Kidney tubule cell (primary cell): Measurements from ENCODE around the gene JADE2.
"Not testable (repeated sequence)": the region's sequence is repeated elsewhere in the genome, so short reads cannot be mapped to it uniquely, and the experiment has no call there.

Experiments
- DNase-seq: peaks from one replicate; pipeline ENCODE4 v3.0.0-alpha.2; 2018; ENCODE audit warnings: low spot score

JADE2 gene

DNA sequence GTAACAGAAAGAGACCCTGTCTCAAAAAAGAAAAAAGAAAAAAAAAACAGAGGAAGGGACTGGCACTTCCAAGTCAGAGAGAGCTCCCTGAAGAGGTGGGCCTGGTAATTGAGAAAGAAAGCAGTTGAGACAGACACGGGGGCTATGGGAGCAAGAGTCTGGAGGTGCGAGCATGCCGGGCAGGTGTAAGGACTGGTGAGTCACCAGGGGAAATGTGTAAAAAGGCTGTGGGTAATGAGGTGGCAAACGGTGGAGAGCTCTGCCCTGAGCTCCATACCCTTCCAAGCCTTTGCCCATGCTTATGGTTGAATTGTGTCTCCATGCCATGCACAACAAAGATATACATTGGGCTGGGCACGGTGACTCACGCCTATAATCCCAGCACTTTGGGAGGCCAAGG is 18.0 kb upstream of the JADE2 start:
- peak; percentile 49 for DNase-seq

GRCh38 chr5:134508521-134509195 is 16.8 kb upstream of the JADE2 start:
- no peak for DNase-seq

- DNase-seq = peak; percentile 92
Observed at GRCh38 chr5:134509308-134510040, 16.0 kb upstream of the JADE2 start.

- DNase-seq = peak; percentile 98
Observed at GRCh38 chr5:134510970-134511795, 14.3 kb upstream of the JADE2 start.

GRCh38 chr5:134511796-134512660 is 13.4 kb upstream of the JADE2 start:
- peak; percentile 73 for DNase-seq

DNA sequence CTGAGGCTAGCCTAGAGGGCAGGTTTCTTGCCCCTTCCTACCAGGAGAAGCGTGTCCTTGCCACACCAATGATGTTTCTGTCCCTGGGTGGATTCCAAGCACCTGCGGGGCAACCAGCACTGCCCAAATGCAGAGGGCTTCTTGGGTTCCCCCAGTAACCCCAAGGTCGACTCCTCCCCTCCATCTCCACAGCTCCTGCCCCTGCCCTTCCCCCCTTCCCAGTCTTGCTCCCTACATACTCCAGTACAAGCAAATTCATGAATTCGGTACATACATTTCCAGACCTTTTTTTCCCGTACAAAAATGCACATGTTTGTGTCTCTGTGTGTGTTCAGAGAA is 12.8 kb upstream of the JADE2 start:
- DNase-seq = no peak

DNA sequence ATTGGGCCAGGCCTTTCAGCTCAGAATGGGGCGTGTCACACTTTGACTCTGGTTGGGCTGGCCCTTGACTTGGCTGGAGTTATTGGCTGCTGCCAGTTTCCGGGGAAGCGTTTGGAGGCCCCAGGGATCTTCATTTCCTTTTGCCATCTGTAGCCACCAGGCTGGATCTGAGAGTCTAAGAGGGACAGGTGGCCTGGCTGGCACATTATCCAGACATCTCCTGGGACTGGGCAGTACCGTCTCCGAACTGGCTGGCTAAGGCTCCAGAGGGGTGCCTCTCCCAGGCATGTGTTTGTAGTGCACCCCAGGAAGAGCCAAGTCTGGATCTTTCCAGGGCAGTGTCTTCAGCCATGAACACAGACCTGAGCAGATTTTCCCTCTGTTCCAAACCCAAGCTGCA is 9.7 kb upstream of the JADE2 start:
- no peak for DNase-seq

- not testable (repeated sequence) for DNase-seq
Observed at GRCh38 chr5:134516984-134517383, 8.5 kb upstream of the JADE2 start.

DNA sequence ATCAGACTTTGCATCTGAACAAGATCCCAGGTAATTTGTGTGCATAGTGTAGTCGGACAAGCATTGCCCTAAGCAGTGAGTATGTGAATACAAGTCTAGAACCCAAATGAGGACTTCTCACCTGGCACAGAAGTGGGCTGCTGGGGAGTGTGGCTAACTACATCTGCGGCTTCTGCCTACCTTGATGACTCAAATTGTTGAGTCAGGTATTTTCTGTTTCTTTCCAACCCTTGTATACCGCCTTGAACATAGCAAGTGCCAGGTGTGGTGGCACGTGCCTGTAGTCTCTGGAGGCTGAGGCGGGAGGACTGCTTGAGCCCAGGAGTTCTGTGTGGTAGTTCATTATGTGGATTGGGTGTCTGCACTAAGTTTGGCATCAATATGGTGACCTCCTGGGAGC is 7.9 kb upstream of the JADE2 start:
- DNase-seq = no peak

GRCh38 chr5:134519989-134520388 is 5.5 kb upstream of the JADE2 start:
- no peak for DNase-seq

GRCh38 chr5:134521841-134522240 is 3.6 kb upstream of the JADE2 start:
- DNase-seq = no peak

DNA sequence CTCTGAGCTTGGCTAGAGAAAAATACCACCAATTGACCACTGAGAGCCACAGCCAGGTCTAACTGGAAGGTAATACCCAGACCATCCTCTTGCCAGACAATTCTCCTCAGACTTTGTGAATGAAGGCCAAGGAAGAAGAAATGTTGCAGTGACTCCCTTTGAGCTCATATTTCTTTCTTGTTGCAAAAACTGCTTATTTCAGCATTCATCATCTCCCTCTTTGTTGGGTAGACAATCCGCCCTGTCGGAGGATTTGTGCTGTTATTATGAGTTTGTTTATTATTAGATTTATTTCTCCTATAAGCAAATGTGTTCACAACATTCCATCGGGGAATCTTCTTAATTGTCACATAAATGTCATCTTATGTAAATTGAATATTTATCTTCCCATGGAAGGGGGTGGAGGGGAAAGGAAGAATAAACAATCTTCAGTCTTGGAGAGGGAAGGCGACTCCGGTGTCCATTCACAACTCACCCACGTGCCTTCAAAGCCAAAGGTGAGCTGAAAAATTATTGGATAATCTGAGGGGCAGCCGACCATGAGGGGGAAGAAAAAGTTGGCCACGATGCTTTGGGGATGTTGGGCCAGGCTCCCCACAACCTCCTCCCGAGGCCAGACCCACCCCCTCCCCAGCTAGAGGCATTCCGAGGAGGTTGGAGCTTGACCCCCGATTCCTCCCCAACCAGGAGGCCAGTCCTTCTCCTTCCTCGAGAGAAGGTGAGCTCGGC is 1.8 kb upstream of the JADE2 start:
- peak; percentile 19 for DNase-seq

GRCh38 chr5:134524272-134524825 is 1.1 kb upstream of the JADE2 start:
- peak; percentile 72 for DNase-seq

DNA sequence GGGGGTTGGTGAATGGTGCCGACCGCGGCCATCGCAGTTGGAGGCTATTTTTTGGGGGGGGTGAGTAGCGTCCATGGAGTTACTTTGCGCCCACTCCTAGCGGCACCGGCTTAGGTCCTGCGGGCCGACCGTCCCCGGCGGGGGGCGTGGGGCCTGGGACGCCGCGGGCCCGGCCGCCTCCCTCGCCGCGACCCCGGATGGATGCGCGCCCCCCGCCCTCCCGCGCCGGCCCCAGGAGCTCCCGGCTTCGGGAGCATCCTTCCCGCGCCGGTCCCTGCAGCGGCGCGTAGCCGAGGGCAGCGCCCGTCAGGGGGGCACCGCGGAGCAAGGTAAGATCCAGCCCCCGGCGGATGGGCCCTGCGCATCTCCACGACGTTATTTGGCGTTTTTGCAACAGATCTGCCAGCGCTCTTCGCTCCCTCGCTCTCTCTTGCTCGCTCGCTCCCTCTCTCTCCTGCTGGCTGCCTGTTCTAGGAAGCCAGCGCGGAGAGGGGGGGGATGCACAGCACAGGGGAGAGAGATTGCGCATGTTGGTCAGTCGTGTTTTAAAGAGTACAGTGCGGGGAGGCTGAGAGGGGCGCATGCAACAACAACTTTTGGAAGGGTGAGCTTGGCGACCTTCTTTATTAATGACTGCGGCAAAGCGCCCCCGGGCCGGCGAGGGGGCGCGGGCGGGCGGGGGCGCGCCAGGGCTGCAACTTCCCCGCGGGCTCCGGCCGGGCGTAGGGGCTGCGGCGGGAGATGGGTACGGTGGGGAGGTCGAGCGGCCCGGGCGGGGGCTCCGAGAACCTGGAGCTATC is 413 bp downstream of the JADE2 start:
- DNase-seq = peak; percentile 68

GRCh38 chr5:134526483-134527155 is 1.1 kb downstream of the JADE2 start:
- DNase-seq = peak; percentile 76

DNA sequence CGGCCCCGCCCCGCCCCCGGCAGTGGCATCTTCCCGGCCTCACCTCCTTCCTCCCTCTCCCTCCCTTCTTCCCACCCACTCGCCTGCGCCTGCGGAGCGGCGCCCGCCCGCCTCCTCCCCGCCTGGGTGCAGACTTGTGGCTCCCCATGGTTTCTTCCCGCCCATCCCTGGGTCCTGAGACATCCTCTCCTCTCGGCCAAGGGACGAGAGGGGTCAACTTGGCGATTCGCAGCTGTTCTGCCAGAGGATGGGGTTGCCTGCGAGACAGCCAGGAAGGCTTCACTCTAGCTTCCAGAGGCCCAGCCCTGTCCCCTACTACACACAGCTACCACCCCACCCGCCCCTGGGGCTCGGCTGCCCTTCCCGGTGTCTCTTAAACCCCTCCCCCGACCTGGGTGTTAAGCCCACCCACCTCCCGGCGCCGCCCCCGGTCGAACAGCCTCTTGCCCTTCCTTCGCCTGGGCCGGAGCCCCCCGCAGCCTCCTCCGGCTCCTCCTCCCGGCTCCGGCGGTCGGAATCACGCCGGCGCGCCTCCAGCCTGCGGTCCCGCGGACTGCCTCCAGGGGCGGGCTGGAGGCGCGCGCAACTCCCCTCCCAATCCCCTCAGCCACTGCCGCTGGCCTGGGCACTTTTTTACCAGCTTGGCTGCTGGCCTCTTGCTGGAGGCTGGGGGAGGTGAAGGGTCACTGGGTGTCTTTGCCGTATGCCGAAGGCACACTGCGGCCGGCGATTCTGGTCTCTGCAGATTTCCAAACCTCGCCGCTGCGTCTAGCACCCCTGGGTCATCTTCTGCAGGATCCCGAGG is 1.9 kb downstream of the JADE2 start:
- DNase-seq = peak; percentile 86

GRCh38 chr5:134527961-134528424 is 2.5 kb downstream of the JADE2 start:
- no peak for DNase-seq

DNA sequence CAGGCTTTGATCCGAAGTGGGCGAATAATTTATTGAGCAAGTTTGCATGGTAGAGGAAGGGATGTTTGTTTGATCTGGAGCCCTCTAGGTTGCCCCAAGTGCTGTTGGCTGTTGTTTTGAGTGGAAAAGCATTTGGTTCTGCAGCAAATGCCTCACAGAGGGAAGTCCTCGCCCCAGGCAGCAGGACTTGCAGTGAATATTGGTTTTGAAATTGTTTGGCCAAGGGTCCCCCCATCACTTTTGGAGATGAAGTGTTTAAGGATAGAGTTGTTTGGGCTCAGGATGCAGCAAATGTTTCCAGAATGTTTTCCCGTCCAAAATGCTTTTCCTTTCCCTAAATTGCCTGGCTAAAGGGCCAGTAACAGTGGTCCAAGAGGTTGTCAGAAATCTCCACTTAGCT is 3.1 kb downstream of the JADE2 start:
- no peak for DNase-seq

DNA sequence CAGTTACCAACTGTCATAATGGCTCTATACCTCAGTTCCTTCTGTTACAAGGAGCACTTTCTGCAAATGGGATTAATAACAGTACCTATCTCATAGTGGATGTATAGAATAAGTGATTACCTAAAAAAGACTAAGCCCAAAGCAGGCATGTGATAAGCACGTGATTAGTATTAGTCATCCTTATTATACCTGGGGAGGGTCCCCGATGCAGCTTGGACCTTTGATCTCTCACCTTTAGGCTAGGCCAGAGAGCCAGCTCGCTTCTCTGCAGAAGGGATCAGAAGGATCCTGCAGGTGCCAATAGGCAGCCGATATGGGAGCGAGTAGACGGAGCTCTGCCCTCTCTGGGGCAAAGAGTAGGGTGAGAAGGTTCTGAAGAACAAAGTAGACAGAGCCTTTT is 4.0 kb downstream of the JADE2 start:
- no peak for DNase-seq
